Kidney (tissue), 14 donors: Measurements from ENCODE around the gene ZIC5. TPM values are rescaled to one million over a fixed set of nuclear protein-coding genes. Genes with fewer than 3 reads are reported as not detected.
"Not testable (repeated sequence)": the region's sequence is repeated elsewhere in the genome, so short reads cannot be mapped to it uniquely, and the experiment has no call there.

ENCODE experiments used
- DNase-seq, 5 donors: peaks; one replicate each; pipeline ENCODE4 v3.0.0-alpha.2; 2013 to 2020
- FAIRE-seq: peaks from 2 replicates; lab custom pipeline; 2012; peaks lifted over from hg19 to GRCh38; lab: Jason Lieb, UNC
- H3K27ac ChIP-seq, 2 donors: one replicate each; pipeline ENCODE4 v1.7.0; 2013; ENCODE audit warnings: low read depth in 2 of 2, low read length in 2 of 2, inconsistent platforms in 1 of 2
- H3K27me3 ChIP-seq: one replicate; pipeline ENCODE4 v1.7.1; 2013; ENCODE audit warnings: low read length, inconsistent platforms; ENCODE audit not compliant: control insufficient read depth, insufficient read depth
- H3K36me3 ChIP-seq, 3 donors: one replicate each; pipeline versions ENCODE4 v1.7.0 to v1.7.1; 2013; ENCODE audit warnings: low read length in 3 of 3, control low read depth in 1 of 3, inconsistent platforms in 1 of 3; ENCODE audit not compliant: insufficient read depth in 3 of 3, control insufficient read depth in 2 of 3
- H3K4me1 ChIP-seq, 3 donors: one replicate each; pipeline versions ENCODE4 v1.7.0 to v1.7.1; 2013; ENCODE audit warnings: low read length in 3 of 3, inconsistent platforms in 1 of 3, low read depth in 1 of 3; ENCODE audit not compliant: control insufficient read depth in 2 of 3, insufficient read depth in 2 of 3
- H3K4me3 ChIP-seq, 3 donors: one replicate each; pipeline versions ENCODE4 v1.7.0 to v1.8.1; 2013; ENCODE audit warnings: low read length in 3 of 3, control low read depth in 1 of 3, inconsistent platforms in 1 of 3
- H3K9ac ChIP-seq, 3 donors: one replicate each; pipeline versions ENCODE4 v1.7.0 to v1.7.1; 2013; ENCODE audit warnings: low read length in 3 of 3, control low read depth in 1 of 3, inconsistent platforms in 1 of 3
- H3K9me3 ChIP-seq, 3 donors: one replicate each; pipeline versions ENCODE4 v1.7.0 to v1.7.1; 2013; ENCODE audit warnings: low read length in 3 of 3, control low read depth in 1 of 3, inconsistent platforms in 1 of 3; ENCODE audit not compliant: control insufficient read depth in 2 of 3, insufficient read depth in 1 of 3
- CTCF ChIP-seq: IDR thresholded peaks from 3 replicates; pipeline ENCODE4 v1.5.1; 2012; ENCODE audit warnings: mild to moderate bottlenecking, moderate library complexity, borderline replicate concordance; ENCODE audit not compliant: insufficient read depth; ENCODE audit errors: extremely low read depth
- intact Hi-C: fragments of 100-400 bp; cut with DNase I; formaldehyde crosslinking; loops from one replicate; pipeline ENCODE4 v1.11.1; 2022
- polyA plus RNA-seq: library from polyadenylated mRNA; stranded (reverse); fragments of 350-450 nt; fragmentation: Illumina TruSeq; extraction: RNeasy Lipid Tissue Mini Kit (QIAGEN cat#74804); gene quantifications from one replicate; pipeline ENCODE4 v1.2.3, GENCODE V29; 2014; ENCODE audit warnings: low read depth, low replicate concordance; ENCODE audit not compliant: insufficient read depth
- total RNA-seq: library from RNA; stranded (reverse); fragmentation: NEBNext Ultra II Directional; extraction: Animal tissue kit (Norgen Biotek cat#: 25700); gene quantifications from one replicate; pipeline ENCODE4 v1.2.1, GENCODE V29; 2021
- donor health status: control.
- donor health status: control.
- donor health status: control.
- donor health status: control.
- donor health status: control.
- donor health status: DM: yes; HTN: yes; CAD: no.
- donor health status: Normal renal cell carcinoma (clear cell type).

ZIC5 gene
- total and polyA plus RNA-seq, 2 donors from 2014 or later = not detected

- intact Hi-C loops = no loop called here
Observed at GRCh38 chr13:99955747-99956472, 15.7 kb downstream of the ZIC5 start.

DNA sequence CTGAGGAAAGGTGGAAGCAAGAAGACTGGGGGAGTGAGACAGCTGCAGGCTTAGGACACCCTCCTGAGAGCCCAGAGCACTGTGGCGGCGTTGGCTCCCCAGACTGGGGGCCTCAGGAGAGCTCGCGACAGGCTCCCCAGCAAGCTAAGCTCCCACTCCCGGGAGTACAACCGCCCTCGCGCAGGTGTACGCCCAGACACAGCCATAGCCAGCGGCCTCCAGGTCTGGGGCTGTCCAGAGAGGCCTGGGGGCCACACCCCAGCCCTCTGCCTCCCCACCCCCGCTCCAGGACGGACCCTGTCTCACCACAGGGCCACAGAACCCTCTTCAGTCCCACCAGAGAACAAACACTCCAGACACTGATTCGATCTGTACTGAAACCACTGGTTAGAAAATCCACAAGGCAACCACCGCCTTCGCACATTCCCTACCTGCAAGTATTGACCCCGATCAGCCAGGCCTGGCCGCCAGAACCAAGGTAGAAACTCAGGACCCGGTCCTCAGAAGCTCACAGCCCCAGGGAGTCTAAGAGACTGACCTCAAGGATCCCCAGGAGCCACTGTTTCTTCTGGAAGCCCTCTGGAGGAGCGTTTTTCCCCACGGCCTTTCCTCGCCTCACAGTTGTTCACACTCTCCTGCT, 16.3 kb downstream of the ZIC5 start:
- DNase-seq (no peak), FAIRE-seq (no peak)
- Histone ChIP-seq H3K4me1 (peaks cover 0 to 6% (median 0%) of the 10 kb centered on the region in 3 donors), H3K4me3 (no peak overlapping the region), H3K9me3 (no peaks in the 10 kb centered on the region), H3K36me3 (no peaks in the 10 kb centered on the region), H3K9ac (no peak overlapping the region), H3K27me3 (peaks cover 54% of the 10 kb centered on the region), H3K27ac (no peak overlapping the region)
- TF ChIP-seq CTCF = no peak
- intact Hi-C loops = no loop called here

More at GRCh38 chr13:99955747-99956472, 15.7 kb downstream of the ZIC5 start:
- FAIRE-seq = no peak
- no peaks in the 10 kb centered on the region for H3K36me3 ChIP-seq
- no peaks in the 10 kb centered on the region for H3K9me3 ChIP-seq
- no peak for TF ChIP-seq CTCF
- peaks cover 58% of the 10 kb centered on the region for H3K27me3 ChIP-seq
- no peak overlapping the region for H3K27ac ChIP-seq
- H3K9ac ChIP-seq = no peak overlapping the region
- peak overlapping the region in 1 of 3 donors; percentile 16 for H3K4me3 ChIP-seq
- peaks cover 0 to 6% (median 0%) of the 10 kb centered on the region in 3 donors for H3K4me1 ChIP-seq
- DNase-seq = peak in 4 of 5 donors; percentile 45 to 63 (median 59)

GRCh38 chr13:99953138-99953755, 18.3 kb downstream of the ZIC5 start:
- H3K9me3 ChIP-seq = no peaks in the 10 kb centered on the region
- peaks cover 0 to 6% (median 0%) of the 10 kb centered on the region in 3 donors for H3K4me1 ChIP-seq
- H3K4me3 ChIP-seq = no peak overlapping the region
- DNase-seq (no peak), FAIRE-seq (no peak)
- intact Hi-C loops = no loop called here
- H3K9ac ChIP-seq = no peak overlapping the region
- no peak for TF ChIP-seq CTCF
- H3K27ac ChIP-seq = no peak overlapping the region
- H3K27me3 ChIP-seq = peaks cover 36% of the 10 kb centered on the region
- H3K36me3 ChIP-seq = no peaks in the 10 kb centered on the region

DNA sequence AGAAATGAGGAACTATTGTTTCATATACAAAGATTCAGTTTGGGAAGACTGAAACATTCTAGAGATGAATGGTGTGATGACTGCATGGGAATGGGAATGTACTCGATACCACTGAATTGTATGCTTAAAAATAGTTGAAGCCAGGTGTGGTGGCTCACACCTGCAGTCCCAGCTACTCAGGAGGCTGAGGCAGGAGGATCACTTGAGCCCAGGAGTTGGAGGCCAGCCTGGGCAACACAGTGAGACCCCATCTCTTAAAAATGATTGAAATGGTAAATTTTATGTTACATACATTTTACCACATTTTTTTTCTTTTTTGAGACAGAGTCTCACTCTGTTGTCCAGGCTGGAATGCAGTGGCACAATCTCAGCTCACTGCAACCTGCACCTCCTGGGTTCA, 19.9 kb downstream of the ZIC5 start:
- H3K9ac ChIP-seq, H3K36me3 ChIP-seq, intact Hi-C loops, H3K9me3 ChIP-seq, DNase-seq, H3K4me3 ChIP-seq, H3K27ac ChIP-seq, H3K4me1 ChIP-seq, FAIRE-seq: not testable (repeated sequence)
- peaks cover 23% of the 10 kb centered on the region for H3K27me3 ChIP-seq
